GM12878 (cell line): ENCODE results near the gene RAD51B. TPM values are rescaled to one million over a fixed set of nuclear protein-coding genes. Genes with fewer than 3 reads are reported as not detected.

ENCODE experiments used
- CEBPB ChIP-seq, 2 experiments: fragments of 150-350 bp in 1 of 2; IDR thresholded peaks; 2 replicates each; pipeline ENCODE4 v1.6.1; 2012 to 2014; ENCODE audit warnings: low read depth in 2 of 2, low read length in 2 of 2, borderline replicate concordance in 1 of 2, inconsistent platforms in 1 of 2
- CREB1 ChIP-seq: IDR thresholded peaks from 2 replicates; pipeline ENCODE4 v1.6.1; 2012; ENCODE audit warnings: low read depth, mild to moderate bottlenecking, inconsistent platforms
- CUX1 ChIP-seq: IDR thresholded peaks from 2 replicates; pipeline ENCODE4 v1.6.1; 2012; ENCODE audit warnings: improper control_type of control experiment, low read depth, low read length; ENCODE audit not compliant: insufficient replicate concordance
- IKZF1 ChIP-seq: fragments of 450-650 bp; conservative IDR thresholded peaks from 2 replicates; pipeline ENCODE4 v1.6.1; 2017; ENCODE audit warnings: antibody characterized with exemption, mild to moderate bottlenecking
- NFIC ChIP-seq: IDR thresholded peaks from 2 replicates; pipeline ENCODE4 v1.6.1; 2012; ENCODE audit warnings: low read depth, mild to moderate bottlenecking, inconsistent platforms, low read length, moderate library complexity
- NFYB ChIP-seq: IDR thresholded peaks from 2 replicates; pipeline ENCODE4 v1.6.1; 2011; ENCODE audit warnings: low read depth, mild to moderate bottlenecking, low read length, improper control_type of control experiment, moderate library complexity; ENCODE audit not compliant: insufficient read depth
- PBX3 ChIP-seq: IDR thresholded peaks from 2 replicates; pipeline ENCODE4 v1.6.1; 2011; ENCODE audit warnings: mild to moderate bottlenecking, low read depth, low read length, moderate library complexity; ENCODE audit not compliant: insufficient replicate concordance
- RAD51 ChIP-seq: fragments of 450-650 bp; IDR thresholded peaks from 2 replicates; pipeline ENCODE4 v1.6.1; 2016; ENCODE audit warnings: moderate library complexity, mild to moderate bottlenecking, inconsistent platforms
- SRF ChIP-seq, 2 experiments: IDR thresholded peaks; 2 replicates each; pipeline ENCODE4 v1.6.1; 2011; ENCODE audit warnings: low read depth in 2 of 2, low read length in 2 of 2, mild to moderate bottlenecking in 1 of 2, moderate library complexity in 1 of 2
- STAT1 ChIP-seq: fragments of 450-650 bp; conservative IDR thresholded peaks from 2 replicates; pipeline ENCODE4 v1.6.1; 2014; ENCODE audit warnings: antibody characterized with exemption, mild to moderate bottlenecking
- SUPT20H ChIP-seq: IDR thresholded peaks from 2 replicates; pipeline ENCODE4 v1.6.1; 2011; ENCODE audit warnings: low read depth, mild to moderate bottlenecking, low read length, moderate library complexity, borderline replicate concordance; ENCODE audit not compliant: control insufficient read depth
- ZBTB40 ChIP-seq: fragments of 450-650 bp; IDR thresholded peaks from 2 replicates; pipeline ENCODE4 v1.6.1; 2016; ENCODE audit warnings: mild to moderate bottlenecking, moderate library complexity, borderline replicate concordance
- ZNF687 ChIP-seq: fragments of 450-650 bp; IDR thresholded peaks from 2 replicates; pipeline ENCODE4 v1.6.1; 2017; ENCODE audit warnings: mild to moderate bottlenecking, moderate library complexity
- polyA plus RNA-seq, 11 experiments: library from polyadenylated mRNA; depleted of rRNA in 4 of 11; unstranded in 6 of 11; stranded (reverse) in 5 of 11; fragments of >200 nt; fragmentation: Nextera tagmentation in 4 of 11; fragmentation: Illumina TruSeq in 1 of 11; extraction: Ambion mirVana in 4 of 11; extraction: Trizol in 1 of 11; gene quantifications; 1 replicate in 1 of 11; 2 replicates in 10 of 11; pipeline versions ENCODE4 v1.2.1 to v1.2.3, GENCODE V29; 2011 to 2016; ENCODE audit warnings: inconsistent platforms in 2 of 11, missing spikeins in 2 of 11, low read depth in 1 of 11
- total RNA-seq, 4 experiments: library from RNA; depleted of rRNA in 3 of 4; stranded (reverse); fragments of >200 nt in 3 of 4; fragmentation: Illumina TruSeq in 1 of 4; extraction: Trizol in 1 of 4; gene quantifications; 2 replicates each; pipeline versions ENCODE4 v1.2.1 to v1.2.3, GENCODE V29; 2013 to 2021
- TF ChIP-seq, protein P1 (sequence below): IDR thresholded peaks from 2 replicates; pipeline ENCODE4 v1.6.1; 2011; ENCODE audit warnings: low read depth, low read length, improper control_type of control experiment, borderline replicate concordance

The RAD51B gene
- total and polyA plus RNA-seq, 10 of the 15 experiments (the other 5 are each of a cell fraction or from before 2014, with no cell fraction given): 9.8 to 26.8 (median 21.3) TPM

- TF ChIP-seq ZNF687 (no peak), STAT1 (no peak), SUPT20H (no peak), ZBTB40 (no peak), CREB1 (0 out of 2 replicates have a peak, but pooled peaks have one; percentile 7), PBX3 (no peak), NFYB (no peak), CEBPB (IDR thresholded peaks at IDR 0.05; ENCODE audit: borderline replicate concordance in 1 of 2, low read depth in 2 of 2, low read length in 2 of 2) (no peak), SRF (IDR thresholded peaks at IDR 0.05; ENCODE audit: low read depth in 2 of 2, low read length in 2 of 2) (no peak), CUX1 (no peak), NFIC (peak; percentile 63; the same call in 1 of the 2 replicates), RAD51 (no peak), IKZF1 (no peak)
- TF ChIP-seq, protein P1, sequence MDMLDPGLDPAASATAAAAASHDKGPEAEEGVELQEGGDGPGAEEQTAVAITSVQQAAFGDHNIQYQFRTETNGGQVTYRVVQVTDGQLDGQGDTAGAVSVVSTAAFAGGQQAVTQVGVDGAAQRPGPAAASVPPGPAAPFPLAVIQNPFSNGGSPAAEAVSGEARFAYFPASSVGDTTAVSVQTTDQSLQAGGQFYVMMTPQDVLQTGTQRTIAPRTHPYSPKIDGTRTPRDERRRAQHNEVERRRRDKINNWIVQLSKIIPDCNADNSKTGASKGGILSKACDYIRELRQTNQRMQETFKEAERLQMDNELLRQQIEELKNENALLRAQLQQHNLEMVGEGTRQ: no peak
Observed at GRCh38 chr14:68251769-68252100, 432.2 kb downstream of the RAD51B start (continued).
